ENCODE data around the gene HERC4. TPM values are rescaled to one million over a fixed set of nuclear protein-coding genes. Genes with fewer than 3 reads are reported as not detected.

The HERC4 gene
- total RNA-seq, 1 donor from 2014 or later: 63.6 TPM

- H3K9me3 ChIP-seq: no peaks in the 10 kb centered on the region
- DNase-seq: no peak
- ATAC-seq: no peak
- intact Hi-C loops (cut with DNase I): no loop called here
- no peak for TF ChIP-seq CTCF (IDR thresholded peaks at IDR 0.05)
- no peaks in the 10 kb centered on the region for H3K27me3 ChIP-seq (ENCODE audit: low read depth)
- peaks cover 83% of the 10 kb centered on the region for H3K36me3 ChIP-seq
- no peak overlapping the region for H3K4me3 ChIP-seq
- no peaks in the 10 kb centered on the region for H3K4me1 ChIP-seq
- no peak overlapping the region for H3K27ac ChIP-seq
These were observed 140.7 kb downstream of the HERC4 start for GRCh38 chr10:67934336-67934735.

- no peak overlapping the region for H3K4me3 ChIP-seq
- no peak for TF ChIP-seq CTCF (IDR thresholded peaks at IDR 0.05)
- H3K36me3 ChIP-seq: peaks cover 77% of the 10 kb centered on the region
- DNase-seq (no peak), ATAC-seq (no peak)
- no peaks in the 10 kb centered on the region for H3K4me1 ChIP-seq
- no peaks in the 10 kb centered on the region for H3K27me3 ChIP-seq (ENCODE audit: low read depth)
- no peaks in the 10 kb centered on the region for H3K9me3 ChIP-seq
- intact Hi-C loops (cut with DNase I): no loop called here
- no peak overlapping the region for H3K27ac ChIP-seq
These were observed 141.9 kb downstream of the HERC4 start for GRCh38 chr10:67933199-67933598.

- TF ChIP-seq CTCF (IDR thresholded peaks at IDR 0.05): no peak
- H3K4me3 ChIP-seq: no peak overlapping the region
- DNase-seq: no peak
- no peaks in the 10 kb centered on the region for H3K4me1 ChIP-seq
- no peaks in the 10 kb centered on the region for H3K27me3 ChIP-seq (ENCODE audit: low read depth)
- intact Hi-C loops (cut with DNase I): no loop called here
- no peaks in the 10 kb centered on the region for H3K9me3 ChIP-seq
- ATAC-seq: no peak
- no peak overlapping the region for H3K27ac ChIP-seq
- peaks cover 72% of the 10 kb centered on the region for H3K36me3 ChIP-seq
These were observed 148.1 kb downstream of the HERC4 start for GRCh38 chr10:67926951-67927350.

- DNase-seq (no peak), ATAC-seq (no peak)
- H3K27me3 ChIP-seq (ENCODE audit: low read depth): no peaks in the 10 kb centered on the region
- no peak overlapping the region for H3K4me3 ChIP-seq
- intact Hi-C loops (cut with DNase I): no loop called here
- no peak for TF ChIP-seq CTCF (IDR thresholded peaks at IDR 0.05)
- H3K36me3 ChIP-seq: peaks cover 62% of the 10 kb centered on the region
- H3K27ac ChIP-seq: no peak overlapping the region
- H3K9me3 ChIP-seq: no peaks in the 10 kb centered on the region
- H3K4me1 ChIP-seq: no peaks in the 10 kb centered on the region
These were observed 149.6 kb downstream of the HERC4 start for GRCh38 chr10:67925449-67926005.

- no peak for TF ChIP-seq CTCF (IDR thresholded peaks at IDR 0.05)
- intact Hi-C loops (cut with DNase I): no loop called here
- H3K9me3 ChIP-seq: no peaks in the 10 kb centered on the region
- DNase-seq (no peak), ATAC-seq (no peak)
- H3K4me1 ChIP-seq: no peaks in the 10 kb centered on the region
- no peak overlapping the region for H3K4me3 ChIP-seq
- no peaks in the 10 kb centered on the region for H3K27me3 ChIP-seq (ENCODE audit: low read depth)
- H3K36me3 ChIP-seq: peaks cover 60% of the 10 kb centered on the region
- no peak overlapping the region for H3K27ac ChIP-seq
These were observed 150.9 kb downstream of the HERC4 start for GRCh38 chr10:67924136-67924535.

GRCh38 chr10:67923551-67923950 lies 151.5 kb downstream of the HERC4 start:
- intact Hi-C loops (cut with DNase I): no loop called here
- no peak overlapping the region for H3K4me3 ChIP-seq
- H3K36me3 ChIP-seq: peaks cover 58% of the 10 kb centered on the region

More at GRCh38 chr10:67923551-67923950, 151.5 kb downstream of the HERC4 start:
- H3K9me3 ChIP-seq: no peaks in the 10 kb centered on the region
- H3K27ac ChIP-seq: no peak overlapping the region
- DNase-seq: no peak
- H3K4me1 ChIP-seq: no peaks in the 10 kb centered on the region
- no peaks in the 10 kb centered on the region for H3K27me3 ChIP-seq (ENCODE audit: low read depth)
- TF ChIP-seq CTCF (IDR thresholded peaks at IDR 0.05): no peak
- no peak for ATAC-seq

Data from lower lobe of right lung (tissue), 2 donors.